Measurements from ENCODE around the gene PDE3A.

Gene PDE3A

DNA sequence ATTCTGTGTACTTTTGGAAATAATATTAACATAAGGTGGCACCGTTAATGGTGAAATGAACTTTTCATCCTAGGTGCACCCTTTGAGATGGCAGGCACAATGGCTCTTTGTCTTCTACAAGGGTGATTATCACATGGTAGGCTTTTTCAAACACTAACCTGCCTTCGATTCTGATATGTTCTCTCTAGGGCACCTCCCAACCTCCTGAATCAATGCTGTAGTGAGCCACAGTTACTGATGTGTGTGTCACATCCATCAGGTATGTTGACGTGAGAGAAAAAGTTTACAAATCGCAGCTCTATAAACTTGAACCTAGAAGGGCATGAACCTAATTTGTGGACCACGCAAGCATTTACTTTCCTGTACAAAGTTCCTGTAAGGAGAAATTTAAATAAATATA, 25.4 kb downstream of the PDE3A start:
- no peak for TF ChIP-seq ZFX (IDR thresholded peaks at IDR 0.05)
- TF ChIP-seq, protein P1, sequence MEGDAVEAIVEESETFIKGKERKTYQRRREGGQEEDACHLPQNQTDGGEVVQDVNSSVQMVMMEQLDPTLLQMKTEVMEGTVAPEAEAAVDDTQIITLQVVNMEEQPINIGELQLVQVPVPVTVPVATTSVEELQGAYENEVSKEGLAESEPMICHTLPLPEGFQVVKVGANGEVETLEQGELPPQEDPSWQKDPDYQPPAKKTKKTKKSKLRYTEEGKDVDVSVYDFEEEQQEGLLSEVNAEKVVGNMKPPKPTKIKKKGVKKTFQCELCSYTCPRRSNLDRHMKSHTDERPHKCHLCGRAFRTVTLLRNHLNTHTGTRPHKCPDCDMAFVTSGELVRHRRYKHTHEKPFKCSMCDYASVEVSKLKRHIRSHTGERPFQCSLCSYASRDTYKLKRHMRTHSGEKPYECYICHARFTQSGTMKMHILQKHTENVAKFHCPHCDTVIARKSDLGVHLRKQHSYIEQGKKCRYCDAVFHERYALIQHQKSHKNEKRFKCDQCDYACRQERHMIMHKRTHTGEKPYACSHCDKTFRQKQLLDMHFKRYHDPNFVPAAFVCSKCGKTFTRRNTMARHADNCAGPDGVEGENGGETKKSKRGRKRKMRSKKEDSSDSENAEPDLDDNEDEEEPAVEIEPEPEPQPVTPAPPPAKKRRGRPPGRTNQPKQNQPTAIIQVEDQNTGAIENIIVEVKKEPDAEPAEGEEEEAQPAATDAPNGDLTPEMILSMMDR (conservative IDR thresholded peaks at IDR 0.05) = no peak
- no peak overlapping the region for H3K27ac ChIP-seq

GRCh38 chr12:20395791-20396550, 27.6 kb downstream of the PDE3A start:
- TF ChIP-seq, protein P1 (conservative IDR thresholded peaks at IDR 0.05) = no peak
- TF ChIP-seq ZFX (IDR thresholded peaks at IDR 0.05) = no peak
- no peak overlapping the region for H3K27ac ChIP-seq

GRCh38 chr12:20398686-20399085, 30.3 kb downstream of the PDE3A start:
- TF ChIP-seq, protein P1 (conservative IDR thresholded peaks at IDR 0.05) = no peak
- no peak for TF ChIP-seq ZFX (IDR thresholded peaks at IDR 0.05)
- H3K27ac ChIP-seq = no peak overlapping the region

GRCh38 chr12:20400003-20400402, 31.7 kb downstream of the PDE3A start:
- H3K27ac ChIP-seq = no peak overlapping the region
- TF ChIP-seq ZFX (IDR thresholded peaks at IDR 0.05) = no peak
- TF ChIP-seq, protein P1 (conservative IDR thresholded peaks at IDR 0.05) = no peak

- no peak overlapping the region for H3K27ac ChIP-seq
- no peak for TF ChIP-seq ZFX (IDR thresholded peaks at IDR 0.05)
- TF ChIP-seq, protein P1 (conservative IDR thresholded peaks at IDR 0.05) = no peak
Measured at GRCh38 chr12:20403230-20403629, 34.9 kb downstream of the PDE3A start.

DNA sequence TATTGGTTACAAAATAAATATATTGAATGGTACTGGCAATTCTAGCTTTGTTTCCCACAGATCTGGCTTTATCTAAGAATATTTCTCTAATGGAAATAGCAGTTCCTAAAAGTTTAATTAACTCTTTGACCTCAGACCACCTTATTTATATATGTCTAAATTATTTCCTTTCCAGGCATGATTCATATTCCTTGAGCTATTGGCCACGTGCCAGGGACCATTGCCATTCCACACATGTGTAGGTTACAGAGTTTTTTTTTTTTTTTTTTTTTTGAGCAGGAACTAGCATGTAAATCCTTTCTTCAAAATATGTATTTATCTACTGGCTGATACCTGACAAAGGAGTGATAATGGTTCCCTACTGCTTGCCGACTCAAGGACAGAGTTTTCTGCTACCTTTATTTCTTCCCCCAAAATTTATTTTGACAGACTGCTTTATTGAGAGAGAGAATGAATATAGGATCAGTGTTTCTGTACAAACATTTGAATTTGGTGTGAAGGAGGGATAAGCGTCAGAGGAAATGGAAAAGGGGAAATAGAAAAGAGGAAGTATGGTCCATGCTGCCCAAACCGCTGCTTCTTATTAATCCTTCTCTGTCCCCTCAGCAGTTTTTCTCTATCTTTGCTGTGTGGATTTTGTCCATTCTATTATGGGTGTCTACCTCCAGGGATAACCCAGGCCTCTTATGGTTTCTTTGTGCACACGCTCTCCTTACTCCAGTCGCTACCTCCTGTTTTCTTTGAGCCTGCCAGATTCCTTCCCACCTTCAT, 36.4 kb downstream of the PDE3A start:
- TF ChIP-seq, protein P1 (conservative IDR thresholded peaks at IDR 0.05) = no peak
- no peak for TF ChIP-seq ZFX (IDR thresholded peaks at IDR 0.05)
- no peak overlapping the region for H3K27ac ChIP-seq
